Central memory CD8-positive, alpha-beta T cell (primary cell): ENCODE data around the gene ZNF827.

ENCODE experiments used
- ATAC-seq: fragments of 150-1000 bp; cut with Tn5 transposase; replicated peaks from 2 replicates; pipeline ENCODE4 v1.10.0; 2022; ENCODE audit warnings: mild to moderate bottlenecking, moderate FRiP score, moderate number of reproducible peaks; ENCODE audit not compliant: poor library complexity, severe bottlenecking; ENCODE audit errors: extremely low read depth
- DNase-seq, 2 donors: peaks; one replicate each; pipeline ENCODE4 v3.0.0; 2021; ENCODE audit warnings: low spot score in 2 of 2
- H3K27ac Mint-ChIP-seq: one replicate; pipeline ENCODE4 v1.8.0; 2022; ENCODE audit warnings: low read depth, mild to moderate bottlenecking, moderate library complexity, mixed read lengths
- H3K27me3 Mint-ChIP-seq: one replicate; pipeline ENCODE4 v1.8.0; 2022; ENCODE audit warnings: mixed read lengths
- H3K36me3 Mint-ChIP-seq: one replicate; pipeline ENCODE4 v1.8.0; 2022; ENCODE audit warnings: mild to moderate bottlenecking, moderate library complexity, mixed read lengths; ENCODE audit not compliant: insufficient read depth
- H3K4me1 Mint-ChIP-seq: one replicate; pipeline ENCODE4 v1.8.0; 2022; ENCODE audit warnings: mixed read lengths
- H3K4me3 Mint-ChIP-seq: one replicate; pipeline ENCODE4 v1.8.0; 2022; ENCODE audit warnings: mild to moderate bottlenecking, moderate library complexity, mixed read lengths
- H3K9me3 Mint-ChIP-seq: one replicate; pipeline ENCODE4 v1.8.0; 2022; ENCODE audit warnings: mixed read lengths

The ZNF827 gene

DNA sequence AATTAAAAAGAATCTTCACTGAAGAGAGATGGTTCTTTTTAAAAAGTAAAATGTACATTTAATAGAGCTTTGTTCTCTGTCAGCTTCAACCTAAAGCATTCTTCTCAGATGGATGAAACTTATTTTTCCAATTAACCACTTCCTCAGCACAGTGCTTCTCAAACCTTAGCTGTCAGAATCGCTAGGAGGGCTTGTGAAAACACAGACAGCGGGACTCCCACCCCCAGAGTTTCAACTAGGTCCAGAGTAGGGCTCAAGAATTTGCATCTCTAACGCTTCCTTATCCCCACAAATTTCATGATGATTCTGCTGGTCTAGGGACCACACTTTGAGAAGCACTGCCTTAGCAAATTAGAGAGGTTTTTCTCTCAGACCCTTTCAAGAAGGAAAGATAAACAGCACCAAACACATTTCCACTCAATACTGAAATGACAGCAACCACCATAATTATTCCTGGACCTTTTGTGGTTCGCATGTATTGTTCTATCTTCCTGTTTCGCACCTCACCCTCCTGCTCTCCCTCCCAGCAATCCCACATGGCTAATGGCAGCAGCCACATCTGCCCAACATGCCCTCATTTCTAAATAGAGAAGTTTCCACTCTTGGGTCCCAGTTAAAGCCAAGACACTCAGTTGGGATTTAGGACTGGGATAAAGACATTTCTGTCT, 73.2 kb downstream of the ZNF827 start:
- H3K9me3 Mint-ChIP-seq: no peaks in the 10 kb centered on the region
- H3K4me3 Mint-ChIP-seq: no peak overlapping the region
- peaks cover 9% of the 10 kb centered on the region for H3K36me3 Mint-ChIP-seq
- H3K27ac Mint-ChIP-seq: no peak overlapping the region
- ATAC-seq: no peak
- no peak for DNase-seq
- peaks cover 8% of the 10 kb centered on the region for H3K4me1 Mint-ChIP-seq
- no peaks in the 10 kb centered on the region for H3K27me3 Mint-ChIP-seq

GRCh38 chr4:145863191-145863590, 75.4 kb downstream of the ZNF827 start:
- Mint-ChIP-seq H3K27me3 (no peaks in the 10 kb centered on the region), H3K4me1 (peaks cover 8% of the 10 kb centered on the region), H3K27ac (no peak overlapping the region), H3K4me3 (no peak overlapping the region), H3K9me3 (no peaks in the 10 kb centered on the region), H3K36me3 (peaks cover 12% of the 10 kb centered on the region)
- ATAC-seq: no peak
- DNase-seq: no peak

- H3K9me3 Mint-ChIP-seq: no peaks in the 10 kb centered on the region
- H3K27me3 Mint-ChIP-seq: no peaks in the 10 kb centered on the region
- H3K4me1 Mint-ChIP-seq: peaks cover 8% of the 10 kb centered on the region
- ATAC-seq (no peak), DNase-seq (no peak)
- H3K27ac Mint-ChIP-seq: no peak overlapping the region
- H3K4me3 Mint-ChIP-seq: no peak overlapping the region
- H3K36me3 Mint-ChIP-seq: peaks cover 9% of the 10 kb centered on the region
Measured at GRCh38 chr4:145861336-145862318, 77.0 kb downstream of the ZNF827 start.

GRCh38 chr4:145860897-145861296, 77.7 kb downstream of the ZNF827 start:
- Mint-ChIP-seq H3K36me3 (peaks cover 9% of the 10 kb centered on the region), H3K4me1 (peaks cover 6% of the 10 kb centered on the region), H3K27ac (no peak overlapping the region), H3K9me3 (no peaks in the 10 kb centered on the region), H3K4me3 (no peak overlapping the region), H3K27me3 (no peaks in the 10 kb centered on the region)
- ATAC-seq (no peak), DNase-seq (no peak)

DNA sequence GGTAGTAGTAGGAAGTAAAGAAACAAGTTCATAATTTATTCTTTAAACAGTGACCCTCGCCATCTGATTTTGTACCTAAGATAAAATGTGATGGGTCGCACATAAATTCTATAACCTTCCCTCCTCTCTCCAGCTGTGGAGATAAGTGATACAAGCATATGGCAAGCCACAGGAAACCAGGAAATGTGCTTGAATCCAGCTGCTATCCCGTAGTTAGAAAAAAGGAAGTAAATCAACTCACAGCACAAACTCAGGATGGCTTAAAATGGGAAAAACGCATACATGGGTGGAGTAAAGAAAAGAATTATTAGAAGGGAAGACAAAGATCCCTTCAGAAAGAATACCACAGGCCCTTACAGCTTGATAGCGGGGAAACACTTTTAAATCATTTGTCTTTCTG, 78.2 kb downstream of the ZNF827 start:
- ATAC-seq (no peak), DNase-seq (no peak)
- Mint-ChIP-seq H3K27ac (no peak overlapping the region), H3K9me3 (no peaks in the 10 kb centered on the region), H3K27me3 (no peaks in the 10 kb centered on the region), H3K4me1 (peaks cover 2% of the 10 kb centered on the region), H3K36me3 (peaks cover 9% of the 10 kb centered on the region), H3K4me3 (no peak overlapping the region)

DNA sequence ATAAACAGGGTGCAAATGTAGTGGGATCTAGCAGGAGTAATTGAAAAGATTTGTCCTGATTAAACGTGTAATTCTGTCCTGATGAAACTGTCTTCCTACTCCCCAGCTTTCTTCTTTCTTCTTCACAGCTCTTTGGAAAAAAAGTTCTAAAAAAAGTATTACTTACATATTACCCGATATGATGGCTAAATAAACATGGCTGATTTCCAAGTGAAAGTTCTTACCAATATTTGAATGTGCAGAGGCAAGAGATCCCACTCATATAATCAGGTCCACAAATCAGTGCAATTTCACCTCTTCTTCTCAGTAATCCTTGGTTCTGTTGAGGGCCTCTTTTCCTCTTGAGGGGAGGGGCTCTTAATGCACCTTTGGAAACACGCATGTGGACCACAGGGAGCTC, 78.7 kb downstream of the ZNF827 start:
- peaks cover under 1% of the 10 kb centered on the region for H3K4me1 Mint-ChIP-seq
- ATAC-seq: no peak
- no peak overlapping the region for H3K4me3 Mint-ChIP-seq
- H3K9me3 Mint-ChIP-seq: no peaks in the 10 kb centered on the region
- no peak for DNase-seq
- peaks cover 9% of the 10 kb centered on the region for H3K36me3 Mint-ChIP-seq
- no peaks in the 10 kb centered on the region for H3K27me3 Mint-ChIP-seq
- peak overlapping the region; percentile 33 for H3K27ac Mint-ChIP-seq

GRCh38 chr4:145859426-145859825, 79.2 kb downstream of the ZNF827 start:
- peaks cover 11% of the 10 kb centered on the region for H3K36me3 Mint-ChIP-seq

DNA sequence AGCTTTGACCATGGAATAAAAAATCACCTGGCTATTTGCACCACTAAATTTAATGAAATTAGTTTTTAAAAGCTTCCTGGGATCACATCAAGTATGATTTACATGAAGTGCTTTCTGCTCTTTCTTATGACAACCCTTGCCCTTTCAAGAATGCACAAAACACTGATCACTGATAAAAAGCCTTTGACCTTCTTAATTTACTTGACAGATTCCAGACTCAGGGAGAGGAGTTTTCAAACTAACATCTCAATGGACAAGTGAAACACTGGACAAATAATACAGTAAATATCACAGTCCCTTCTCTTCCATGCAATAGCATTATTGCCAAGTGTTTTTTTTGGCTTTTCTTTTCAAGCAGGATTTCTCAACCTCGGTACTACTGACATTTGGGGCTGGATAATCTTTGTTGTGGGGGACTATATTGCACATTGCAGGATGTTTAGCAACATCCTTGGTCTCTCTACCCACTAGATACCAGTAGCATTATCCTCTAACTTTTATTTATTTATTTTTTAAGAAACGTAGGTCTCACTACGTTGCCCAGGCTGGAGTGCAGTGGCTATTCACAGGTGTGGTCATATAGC, 86.3 kb downstream of the ZNF827 start:
- H3K27ac Mint-ChIP-seq: no peak overlapping the region
- H3K27me3 Mint-ChIP-seq: no peaks in the 10 kb centered on the region
- no peak overlapping the region for H3K4me3 Mint-ChIP-seq
- H3K4me1 Mint-ChIP-seq: peaks cover 4% of the 10 kb centered on the region
- no peaks in the 10 kb centered on the region for H3K9me3 Mint-ChIP-seq
- no peak for ATAC-seq
- no peak for DNase-seq
- peaks cover 8% of the 10 kb centered on the region for H3K36me3 Mint-ChIP-seq

More at GRCh38 chr4:145859426-145859825, 79.2 kb downstream of the ZNF827 start:
- H3K4me1 Mint-ChIP-seq: peaks cover 4% of the 10 kb centered on the region
- H3K27ac Mint-ChIP-seq: no peak overlapping the region
- H3K27me3 Mint-ChIP-seq: no peaks in the 10 kb centered on the region
- no peak overlapping the region for H3K4me3 Mint-ChIP-seq
- no peaks in the 10 kb centered on the region for H3K9me3 Mint-ChIP-seq
- no peak for DNase-seq
- no peak for ATAC-seq

GRCh38 chr4:145851511-145852201, 87.0 kb downstream of the ZNF827 start:
- H3K4me1 Mint-ChIP-seq: peaks cover 4% of the 10 kb centered on the region
- no peaks in the 10 kb centered on the region for H3K9me3 Mint-ChIP-seq
- no peak for ATAC-seq
- no peaks in the 10 kb centered on the region for H3K27me3 Mint-ChIP-seq
- no peak overlapping the region for H3K27ac Mint-ChIP-seq
- H3K4me3 Mint-ChIP-seq: no peak overlapping the region
- peaks cover 10% of the 10 kb centered on the region for H3K36me3 Mint-ChIP-seq
- no peak for DNase-seq

DNA sequence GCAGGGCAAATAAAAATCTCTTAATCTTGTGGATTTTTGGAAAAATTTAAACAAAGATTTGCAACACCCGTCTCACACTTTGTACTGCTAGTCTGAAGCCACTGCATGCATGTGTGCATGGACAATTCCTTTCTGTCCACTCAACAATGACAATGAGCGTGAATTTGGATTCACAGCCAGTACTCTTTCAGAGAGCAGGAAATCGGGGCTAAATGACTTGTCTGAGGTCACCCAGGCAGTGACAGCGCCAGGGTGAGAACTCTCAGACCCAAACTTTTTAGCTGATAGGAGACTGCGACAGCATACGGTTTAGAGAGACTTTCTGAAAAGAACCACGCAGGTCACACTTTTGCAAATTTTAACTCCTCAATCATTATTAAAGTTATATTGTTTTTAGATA, 90.9 kb downstream of the ZNF827 start:
- Mint-ChIP-seq H3K27me3 (no peaks in the 10 kb centered on the region), H3K27ac (no peak overlapping the region), H3K36me3 (peaks cover 10% of the 10 kb centered on the region), H3K4me1 (peaks cover 11% of the 10 kb centered on the region), H3K4me3 (no peak overlapping the region), H3K9me3 (no peaks in the 10 kb centered on the region)
- DNase-seq (no peak), ATAC-seq (no peak)

GRCh38 chr4:145845118-145845517, 93.5 kb downstream of the ZNF827 start:
- ATAC-seq: no peak
- H3K4me1 Mint-ChIP-seq: peaks cover 11% of the 10 kb centered on the region
- H3K4me3 Mint-ChIP-seq: no peak overlapping the region
- peaks cover 8% of the 10 kb centered on the region for H3K36me3 Mint-ChIP-seq
- no peak overlapping the region for H3K27ac Mint-ChIP-seq
- H3K9me3 Mint-ChIP-seq: no peaks in the 10 kb centered on the region
- DNase-seq: no peak
- no peaks in the 10 kb centered on the region for H3K27me3 Mint-ChIP-seq

- H3K36me3 Mint-ChIP-seq: peaks cover 6% of the 10 kb centered on the region
- H3K9me3 Mint-ChIP-seq: no peaks in the 10 kb centered on the region
- peak overlapping the region; percentile 11 for H3K27ac Mint-ChIP-seq
- ATAC-seq (no peak), DNase-seq (no peak)
- no peak overlapping the region for H3K4me3 Mint-ChIP-seq
- no peaks in the 10 kb centered on the region for H3K27me3 Mint-ChIP-seq
- peaks cover 11% of the 10 kb centered on the region for H3K4me1 Mint-ChIP-seq
Measured at GRCh38 chr4:145843639-145844038, 95.0 kb downstream of the ZNF827 start.
